ENCODE results near the gene PIK3R6. TPM values are rescaled to one million over a fixed set of nuclear protein-coding genes. Genes with fewer than 3 reads are reported as not detected.
A peak's percentile ranks its signal among the peaks of the same experiment; 100 is the strongest.

The PIK3R6 gene
- total RNA-seq, 2 donors from 2014 or later: 0.66 TPM; not detected in 1

GRCh38 chr17:8847891-8848290, 19.6 kb downstream of the PIK3R6 start:
- no peaks in the 10 kb centered on the region for H3K27me3 ChIP-seq
- TF ChIP-seq POLR2A (IDR thresholded peaks at IDR 0.05): no peak
- no peak for TF ChIP-seq CTCF (IDR thresholded peaks at IDR 0.05)
- DNase-seq: no peak
- H3K4me3 ChIP-seq: no peak overlapping the region
- no peaks in the 10 kb centered on the region for H3K4me1 ChIP-seq
- H3K9me3 ChIP-seq: no peaks in the 10 kb centered on the region
- 74 to 80% methylated on average over 2 of the region's 2 CpGs for WGBS, 2 donors
- intact Hi-C loops (cut with DNase I): no loop called here
- H3K36me3 ChIP-seq (replicated peaks in 1 of 2; ENCODE audit: insufficient read depth in 1 of 2, low read depth in 2 of 2): no peaks in the 10 kb centered on the region
- no peak overlapping the region for H3K27ac ChIP-seq
- no peak for ATAC-seq

GRCh38 chr17:8846768-8847211, 20.7 kb downstream of the PIK3R6 start:
- TF ChIP-seq CTCF (IDR thresholded peaks at IDR 0.05): no peak
- TF ChIP-seq POLR2A (IDR thresholded peaks at IDR 0.05): no peak
- DNase-seq (peak in 1 of 4 donors; percentile 21), ATAC-seq (peak; percentile 68)
- Histone ChIP-seq H3K36me3 (replicated peaks in 1 of 2; ENCODE audit: insufficient read depth in 1 of 2, low read depth in 2 of 2) (no peaks in the 10 kb centered on the region), H3K4me3 (no peak overlapping the region), H3K4me1 (no peaks in the 10 kb centered on the region), H3K27ac (no peak overlapping the region), H3K27me3 (no peaks in the 10 kb centered on the region), H3K9me3 (no peaks in the 10 kb centered on the region)
- intact Hi-C loops (cut with DNase I): no loop called here

- H3K36me3 ChIP-seq (replicated peaks in 1 of 2; ENCODE audit: insufficient read depth in 1 of 2, low read depth in 2 of 2): no peaks in the 10 kb centered on the region
- DNase-seq (no peak), ATAC-seq (no peak)
- WGBS, 2 donors: 66 to 69% methylated on average over 9 of the region's 9 CpGs
- no peaks in the 10 kb centered on the region for H3K27me3 ChIP-seq
- no peak overlapping the region for H3K27ac ChIP-seq
- intact Hi-C loops (cut with DNase I): no loop called here
- no peak for TF ChIP-seq POLR2A (IDR thresholded peaks at IDR 0.05)
- no peak for TF ChIP-seq CTCF (IDR thresholded peaks at IDR 0.05)
- no peaks in the 10 kb centered on the region for H3K9me3 ChIP-seq
- no peak overlapping the region for H3K4me3 ChIP-seq
- no peaks in the 10 kb centered on the region for H3K4me1 ChIP-seq
Observed at GRCh38 chr17:8844229-8845218, 22.9 kb downstream of the PIK3R6 start.

- H3K36me3 ChIP-seq (replicated peaks in 1 of 2; ENCODE audit: insufficient read depth in 1 of 2, low read depth in 2 of 2): no peaks in the 10 kb centered on the region
- TF ChIP-seq CTCF (IDR thresholded peaks at IDR 0.05) (no peak), POLR2A (IDR thresholded peaks at IDR 0.05) (no peak)
- no peaks in the 10 kb centered on the region for H3K27me3 ChIP-seq
- no peaks in the 10 kb centered on the region for H3K9me3 ChIP-seq
- DNase-seq (no peak), ATAC-seq (no peak)
- no peaks in the 10 kb centered on the region for H3K4me1 ChIP-seq
- 41 to 49% methylated on average over 2 of the region's 2 CpGs for WGBS, 2 donors
- intact Hi-C loops (cut with DNase I): no loop called here
- no peak overlapping the region for H3K4me3 ChIP-seq
- no peak overlapping the region for H3K27ac ChIP-seq
Observed at GRCh38 chr17:8843344-8843743, 24.1 kb downstream of the PIK3R6 start.
